Neutrophil (primary cell): ENCODE data around the gene TRPV5.

Source experiments
- H3K27ac ChIP-seq: fragments of 200-600 bp; sonication (generic); 2 replicates; pipeline ENCODE4 v1.5.1; 2016; ENCODE audit warnings: mild to moderate bottlenecking, moderate library complexity
- H3K27me3 ChIP-seq: fragments of 200-600 bp; sonication (generic); 2 replicates; pipeline ENCODE4 v1.6.0; 2016; ENCODE audit warnings: mild to moderate bottlenecking
- H3K36me3 ChIP-seq: fragments of 200-600 bp; sonication (generic); 2 replicates; pipeline ENCODE4 v1.5.1; 2017
- H3K4me1 ChIP-seq, 2 experiments: fragments of 200-600 bp in 1 of 2; sonication (generic) in 1 of 2; 1 replicate in 1 of 2; 2 replicates in 1 of 2; pipeline versions ENCODE4 v1.5.1 to v1.6.1; 2013 to 2016; ENCODE audit warnings: low read depth in 1 of 2, low read length in 1 of 2, mild to moderate bottlenecking in 1 of 2, moderate library complexity in 1 of 2; ENCODE audit not compliant: control insufficient read depth in 1 of 2, insufficient read depth in 1 of 2
- H3K4me3 ChIP-seq, 2 experiments: fragments of 200-600 bp in 1 of 2; sonication (generic) in 1 of 2; 1 replicate in 1 of 2; 2 replicates in 1 of 2; pipeline ENCODE4 v1.5.1; 2013 to 2016; ENCODE audit warnings: low read depth in 1 of 2, low read length in 1 of 2, mild to moderate bottlenecking in 1 of 2, moderate library complexity in 1 of 2
- H3K9me3 ChIP-seq: fragments of 200-600 bp; sonication (generic); 2 replicates; pipeline ENCODE4 v1.5.1; 2016
- CTCF ChIP-seq: fragments of 200-600 bp; sonication (generic); IDR thresholded peaks from 2 replicates; pipeline ENCODE4 v1.5.1; 2016; ENCODE audit warnings: antibody characterized with exemption

TRPV5 gene

GRCh38 chr7:142896151-142896550 is 37.4 kb downstream of the TRPV5 start:
- no peaks in the 10 kb centered on the region for H3K36me3 ChIP-seq
- no peak overlapping the region for H3K4me3 ChIP-seq
- H3K27ac ChIP-seq, result no peak overlapping the region
- no peak for TF ChIP-seq CTCF
- H3K9me3 ChIP-seq, result no peaks in the 10 kb centered on the region
- H3K4me1 ChIP-seq, result no peaks in the 10 kb centered on the region
- H3K27me3 ChIP-seq, result no peaks in the 10 kb centered on the region

GRCh38 chr7:142894985-142895593 is 38.5 kb downstream of the TRPV5 start:
- no peak overlapping the region for H3K27ac ChIP-seq
- no peak for TF ChIP-seq CTCF
- no peaks in the 10 kb centered on the region for H3K4me1 ChIP-seq
- no peaks in the 10 kb centered on the region for H3K9me3 ChIP-seq
- no peaks in the 10 kb centered on the region for H3K27me3 ChIP-seq
- no peak overlapping the region for H3K4me3 ChIP-seq
- H3K36me3 ChIP-seq, result no peaks in the 10 kb centered on the region

GRCh38 chr7:142894112-142894984 is 39.2 kb downstream of the TRPV5 start:
- Histone ChIP-seq H3K27ac (no peak overlapping the region), H3K4me1 (no peaks in the 10 kb centered on the region), H3K36me3 (no peaks in the 10 kb centered on the region), H3K4me3 (no peak overlapping the region), H3K27me3 (no peaks in the 10 kb centered on the region), H3K9me3 (no peaks in the 10 kb centered on the region)
- TF ChIP-seq CTCF, result no peak

- no peaks in the 10 kb centered on the region for H3K27me3 ChIP-seq
- TF ChIP-seq CTCF, result no peak
- H3K36me3 ChIP-seq, result no peaks in the 10 kb centered on the region
Measured at GRCh38 chr7:142892951-142893350, 40.6 kb downstream of the TRPV5 start.

GRCh38 chr7:142891490-142892082 is 42.0 kb downstream of the TRPV5 start:
- no peak for TF ChIP-seq CTCF
- H3K4me1 ChIP-seq, result no peaks in the 10 kb centered on the region
- H3K36me3 ChIP-seq, result no peaks in the 10 kb centered on the region
- H3K27ac ChIP-seq, result no peak overlapping the region
- H3K27me3 ChIP-seq, result no peaks in the 10 kb centered on the region
- H3K4me3 ChIP-seq, result no peak overlapping the region
- no peaks in the 10 kb centered on the region for H3K9me3 ChIP-seq

More at GRCh38 chr7:142892951-142893350, 40.6 kb downstream of the TRPV5 start:
- Histone ChIP-seq H3K4me3 (no peak overlapping the region), H3K4me1 (no peaks in the 10 kb centered on the region), H3K27ac (no peak overlapping the region), H3K9me3 (no peaks in the 10 kb centered on the region)
